Pancreas (tissue), 10 donors: ENCODE data around the gene ALG6. TPM values are rescaled to one million over a fixed set of nuclear protein-coding genes. Genes with fewer than 3 reads are reported as not detected.
"Not testable (repeated sequence)": the region's sequence is repeated elsewhere in the genome, so short reads cannot be mapped to it uniquely, and the experiment has no call there.

Experiments used
- ATAC-seq, 4 donors: fragments of 200-7000 bp; cut with Tn5 transposase; one replicate each; pipeline versions ENCODE4 v1.8.0 to v1.9.1; 2020; ENCODE audit warnings: mild to moderate bottlenecking in 4 of 4, moderate library complexity in 4 of 4
- DNase-seq, 6 donors: peaks; one replicate each; pipeline ENCODE4 v3.0.0-alpha.2; 2020
- FAIRE-seq: peaks from 2 replicates; lab custom pipeline; 2012; peaks lifted over from hg19 to GRCh38; lab: Jason Lieb, UNC
- H3K27ac ChIP-seq, 4 donors: fragments of 200-600 bp; sonication (generic); 1 replicate in 3 of 4; 2 replicates in 1 of 4; pipeline versions ENCODE4 v1.5.0 to v1.8.0; 2020
- H3K27me3 ChIP-seq, 4 donors: fragments of 200-600 bp; one replicate each; pipeline ENCODE4 v1.8.0; 2021
- H3K36me3 ChIP-seq, 3 donors: fragments of 200-600 bp; sonication (generic) in 1 of 3; one replicate each; pipeline versions ENCODE4 v1.5.0 to v1.8.0; 2020 to 2021
- H3K4me1 ChIP-seq, 3 donors: fragments of 200-600 bp; one replicate each; pipeline ENCODE4 v1.8.0; 2021
- H3K4me3 ChIP-seq, 4 donors: fragments of 200-600 bp; sonication (generic) in 2 of 4; one replicate each; pipeline versions ENCODE4 v1.5.0 to v1.8.0; 2020 to 2021
- H3K9me3 ChIP-seq, 4 donors: fragments of 200-600 bp; one replicate each; pipeline ENCODE4 v1.8.0; 2021
- WGBS, 2 donors: extraction: QIAGEN DNeasy Blood & Tissue Kit; methylation state at CpG; one replicate each; pipeline ENCODE4 v1.1.7; 2013; 5-methylcytosine and 5-hydroxymethylcytosine counted together
- intact Hi-C, 3 donors: fragments of 100-400 bp; cut with DNase I; formaldehyde crosslinking; loops; one replicate each; pipeline versions ENCODE4 v1.11.1 to v1.14.2; 2022
- polyA plus RNA-seq, 2 donors: library from polyadenylated mRNA; stranded (reverse); fragments of 200-250 nt; gene quantifications; one replicate each; pipeline ENCODE4 v1.2.3, GENCODE V29; 2013
- total RNA-seq, 6 donors: library from RNA; stranded (reverse); fragmentation: NEBNext Ultra II Directional in 4 of 6; extraction: Animal tissue kit (Norgen Biotek cat#: 25700) in 4 of 6; gene quantifications; one replicate each; pipeline versions ENCODE4 v1.2.1 to v1.2.4, GENCODE V29; 2021 to 2023
- TF ChIP-seq, protein P1 (sequence below), 4 donors: fragments of 200-600 bp; sonication (generic) in 3 of 4; IDR thresholded peaks; one replicate each; pipeline versions ENCODE4 v1.5.0 to v1.8.0; 2021; ENCODE audit warnings: antibody characterized with exemption in 4 of 4
- donor health status: healthy with polysubstance abuse.
- donor health status: DM: no; HTN: no; CAD: no; lungs with moderate emphysema.
- donor health status: DM: no; HTN: no; CAD: no.
- donor health status: control.
- donor health status: control.
- donor health status: Bipolar disorder and iron deficiency.
- donor health status: DM: yes; HTN: yes; CAD: no.
- donor health status: DM: no; HTN: no; CAD: no.
- donor health status: DM: no; HTN: no; CAD: no.
- donor health status: DM: yes; HTN: yes; CAD: no.

Gene ALG6
- total and polyA plus RNA-seq, 8 donors, result 3.1 to 11.5 (median 5.2) TPM

DNA sequence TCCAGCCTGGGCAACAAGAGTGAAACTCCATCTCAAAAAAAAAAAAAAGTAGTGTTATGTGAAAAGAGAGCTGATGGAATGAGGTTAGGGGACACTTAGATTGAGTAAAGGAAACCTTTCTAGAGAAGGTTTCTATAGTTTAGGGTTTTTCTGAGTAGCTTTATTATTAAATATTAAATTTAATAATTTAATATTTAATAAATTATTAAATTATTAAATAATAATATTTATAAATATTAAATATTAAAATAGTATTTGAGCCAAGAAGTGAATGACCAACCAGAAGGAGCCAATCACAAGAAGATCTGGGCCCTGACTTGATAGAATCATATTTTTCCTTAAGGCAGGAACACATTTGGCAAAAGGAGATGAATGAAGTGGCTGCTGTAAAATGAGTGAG lies 50.7 kb downstream of the ALG6 start:
- TF ChIP-seq, protein P1, sequence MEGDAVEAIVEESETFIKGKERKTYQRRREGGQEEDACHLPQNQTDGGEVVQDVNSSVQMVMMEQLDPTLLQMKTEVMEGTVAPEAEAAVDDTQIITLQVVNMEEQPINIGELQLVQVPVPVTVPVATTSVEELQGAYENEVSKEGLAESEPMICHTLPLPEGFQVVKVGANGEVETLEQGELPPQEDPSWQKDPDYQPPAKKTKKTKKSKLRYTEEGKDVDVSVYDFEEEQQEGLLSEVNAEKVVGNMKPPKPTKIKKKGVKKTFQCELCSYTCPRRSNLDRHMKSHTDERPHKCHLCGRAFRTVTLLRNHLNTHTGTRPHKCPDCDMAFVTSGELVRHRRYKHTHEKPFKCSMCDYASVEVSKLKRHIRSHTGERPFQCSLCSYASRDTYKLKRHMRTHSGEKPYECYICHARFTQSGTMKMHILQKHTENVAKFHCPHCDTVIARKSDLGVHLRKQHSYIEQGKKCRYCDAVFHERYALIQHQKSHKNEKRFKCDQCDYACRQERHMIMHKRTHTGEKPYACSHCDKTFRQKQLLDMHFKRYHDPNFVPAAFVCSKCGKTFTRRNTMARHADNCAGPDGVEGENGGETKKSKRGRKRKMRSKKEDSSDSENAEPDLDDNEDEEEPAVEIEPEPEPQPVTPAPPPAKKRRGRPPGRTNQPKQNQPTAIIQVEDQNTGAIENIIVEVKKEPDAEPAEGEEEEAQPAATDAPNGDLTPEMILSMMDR (IDR thresholded peaks at IDR 0.05), result no peak
- Histone ChIP-seq H3K27me3 (no peaks in the 10 kb centered on the region), H3K4me1 (no peaks in the 10 kb centered on the region), H3K9me3 (no peaks in the 10 kb centered on the region), H3K36me3 (no peaks in the 10 kb centered on the region), H3K4me3 (no peak overlapping the region), H3K27ac (no peak overlapping the region)
- no peak for ATAC-seq
- intact Hi-C loops, result no loop called here
- no peak for FAIRE-seq
- no peak for DNase-seq

DNA sequence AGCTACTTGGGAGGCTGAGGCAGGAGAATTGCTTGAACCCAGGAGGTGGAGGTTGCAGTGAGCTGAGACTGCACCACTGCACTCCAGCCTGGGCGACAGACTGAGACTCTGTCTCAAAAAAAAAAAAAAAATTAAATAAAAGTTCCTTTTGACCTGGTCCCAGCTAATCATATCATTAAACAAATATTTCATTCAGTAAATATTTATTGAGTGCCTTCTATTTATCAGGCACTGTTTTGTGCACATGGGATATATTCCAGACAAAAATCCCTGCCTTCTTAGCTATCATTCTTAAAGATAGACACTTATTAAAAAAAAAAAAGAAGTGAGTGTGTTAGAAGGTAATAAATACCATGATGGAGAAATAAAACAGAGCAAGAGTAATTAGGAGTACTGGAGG lies 53.3 kb downstream of the ALG6 start:
- intact Hi-C loops, H3K4me3 ChIP-seq, H3K4me1 ChIP-seq, FAIRE-seq, H3K27ac ChIP-seq, H3K27me3 ChIP-seq, DNase-seq, H3K36me3 ChIP-seq, H3K9me3 ChIP-seq: not testable (repeated sequence)
- 43 to 50% methylated on average over 1 of the region's 1 CpG for WGBS, 2 donors
- peak in 3 of 4 donors; percentile 20 to 70 (median 63) for ATAC-seq

DNA sequence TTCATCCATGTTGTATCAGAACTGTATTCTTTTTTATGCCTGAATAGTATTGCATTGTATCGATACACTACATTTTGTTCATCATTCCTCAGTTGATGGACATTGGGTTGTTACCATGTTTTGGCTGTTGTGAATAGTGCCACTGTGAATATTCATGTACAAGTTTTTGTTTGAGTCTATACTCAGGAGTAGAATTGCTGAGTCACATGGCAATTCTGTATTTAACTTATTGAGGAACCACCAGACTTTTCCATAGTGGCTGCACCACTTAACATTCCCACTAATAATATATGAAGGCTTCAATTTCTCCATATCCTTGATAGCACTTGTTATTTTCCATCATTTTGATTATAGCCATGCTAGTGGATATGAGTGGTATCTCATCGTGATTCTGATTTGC lies 56.2 kb downstream of the ALG6 start:
- intact Hi-C loops, result no loop called here
- WGBS, 2 donors, result 97 to 100% methylated on average over 2 of the region's 2 CpGs
- DNase-seq, result no peak
- FAIRE-seq, result no peak
- Histone ChIP-seq H3K9me3 (no peaks in the 10 kb centered on the region), H3K27ac (no peak overlapping the region), H3K4me1 (no peaks in the 10 kb centered on the region), H3K27me3 (no peaks in the 10 kb centered on the region), H3K4me3 (no peak overlapping the region), H3K36me3 (no peaks in the 10 kb centered on the region)
- no peak for ATAC-seq
- TF ChIP-seq, protein P1 (IDR thresholded peaks at IDR 0.05), result no peak

DNA sequence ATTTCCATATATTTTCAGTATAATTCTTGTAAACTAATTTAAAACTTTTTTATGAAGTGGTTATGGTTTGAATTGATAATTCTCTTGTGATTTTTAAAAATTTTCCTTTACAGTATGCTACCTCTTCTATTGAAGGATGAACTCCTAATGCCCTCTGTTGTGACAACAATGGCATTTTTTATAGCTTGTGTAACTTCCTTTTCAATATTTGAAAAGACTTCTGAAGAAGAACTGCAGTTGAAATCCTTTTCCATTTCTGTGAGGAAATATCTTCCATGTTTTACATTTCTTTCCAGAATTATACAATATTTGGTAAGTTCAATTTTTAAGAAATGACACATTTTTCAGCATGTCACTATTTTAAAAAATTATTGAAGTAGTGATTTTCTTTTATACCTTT lies 61.4 kb downstream of the ALG6 start:
- no peak overlapping the region for H3K27ac ChIP-seq
- peaks cover 0 to 7% (median 0%) of the 10 kb centered on the region in 3 donors for H3K36me3 ChIP-seq
- H3K4me1 ChIP-seq, result no peaks in the 10 kb centered on the region
- H3K9me3 ChIP-seq, result peaks cover 0 to 3% (median 0%) of the 10 kb centered on the region in 4 donors
- H3K27me3 ChIP-seq, result no peaks in the 10 kb centered on the region
- ATAC-seq, result no peak
- no peak for FAIRE-seq
- TF ChIP-seq, protein P1 (IDR thresholded peaks at IDR 0.05), result no peak
- intact Hi-C loops, result no loop called here
- H3K4me3 ChIP-seq, result no peak overlapping the region
- no peak for DNase-seq

DNA sequence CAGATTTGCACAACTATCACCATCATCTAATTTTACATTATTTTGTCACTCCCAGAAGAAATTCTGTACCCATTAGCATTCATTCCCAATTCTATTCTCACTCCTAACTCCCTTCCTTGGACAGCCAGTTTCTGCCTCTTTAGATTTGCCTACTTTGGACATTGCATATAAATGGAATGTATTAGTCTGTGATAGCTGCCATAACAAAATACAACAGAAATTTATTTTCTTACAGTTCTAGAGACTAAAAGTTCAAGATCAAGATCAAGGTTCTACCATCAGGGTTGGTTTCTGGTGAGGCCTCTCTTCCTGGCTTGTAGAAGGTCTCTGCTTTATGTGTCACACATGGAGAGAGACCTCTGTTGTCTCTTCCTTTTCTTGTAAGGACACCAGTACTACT lies 61.9 kb downstream of the ALG6 start:
- intact Hi-C loops, result no loop called here
- peaks cover 0 to 3% (median 0%) of the 10 kb centered on the region in 4 donors for H3K9me3 ChIP-seq
- H3K36me3 ChIP-seq, result peaks cover 0 to 7% (median 0%) of the 10 kb centered on the region in 3 donors
- no peaks in the 10 kb centered on the region for H3K4me1 ChIP-seq
- no peak overlapping the region for H3K4me3 ChIP-seq
- H3K27me3 ChIP-seq, result no peaks in the 10 kb centered on the region
- H3K27ac ChIP-seq, result no peak overlapping the region
- TF ChIP-seq, protein P1 (IDR thresholded peaks at IDR 0.05), result no peak
- ATAC-seq (no peak), FAIRE-seq (no peak), DNase-seq (no peak)
